Measurements from ENCODE around the gene PACSIN3.
A peak's percentile ranks its signal among the peaks of the same experiment; 100 is the strongest.

Gene PACSIN3

GRCh38 chr11:47160753-47161133 lies 25.5 kb downstream of the PACSIN3 start:
- no peak overlapping the region for H3K4me3 Mint-ChIP-seq

GRCh38 chr11:47158242-47158641 lies 28.0 kb downstream of the PACSIN3 start:
- Mint-ChIP-seq H3K27ac (no peak overlapping the region), H3K4me3 (no peak overlapping the region), H3K9me3 (no peaks in the 10 kb centered on the region), H3K4me1 (ENCODE audit: low read depth) (peaks cover 17% of the 10 kb centered on the region), H3K36me3 (ENCODE audit: low read depth) (peaks cover 4% of the 10 kb centered on the region), H3K27me3 (ENCODE audit: low read depth) (no peaks in the 10 kb centered on the region)
- DNase-seq (ENCODE audit: low spot score), result no peak

More at GRCh38 chr11:47160753-47161133, 25.5 kb downstream of the PACSIN3 start:
- no peak for DNase-seq (ENCODE audit: low spot score)
- H3K4me1 Mint-ChIP-seq (ENCODE audit: low read depth), result peaks cover 2% of the 10 kb centered on the region
- H3K9me3 Mint-ChIP-seq, result no peaks in the 10 kb centered on the region
- H3K36me3 Mint-ChIP-seq (ENCODE audit: low read depth), result peaks cover 8% of the 10 kb centered on the region
- H3K27ac Mint-ChIP-seq, result no peak overlapping the region
- H3K27me3 Mint-ChIP-seq (ENCODE audit: low read depth), result no peaks in the 10 kb centered on the region

GRCh38 chr11:47157805-47158204 lies 28.4 kb downstream of the PACSIN3 start:
- peaks cover 18% of the 10 kb centered on the region for H3K4me1 Mint-ChIP-seq (ENCODE audit: low read depth)
- no peaks in the 10 kb centered on the region for H3K27me3 Mint-ChIP-seq (ENCODE audit: low read depth)
- no peak overlapping the region for H3K4me3 Mint-ChIP-seq
- H3K9me3 Mint-ChIP-seq, result no peaks in the 10 kb centered on the region
- H3K36me3 Mint-ChIP-seq (ENCODE audit: low read depth), result peaks cover 4% of the 10 kb centered on the region
- no peak for DNase-seq (ENCODE audit: low spot score)
- H3K27ac Mint-ChIP-seq, result no peak overlapping the region

GRCh38 chr11:47156951-47157350 lies 29.3 kb downstream of the PACSIN3 start:
- Mint-ChIP-seq H3K36me3 (ENCODE audit: low read depth) (peaks cover 4% of the 10 kb centered on the region), H3K27ac (no peak overlapping the region), H3K27me3 (ENCODE audit: low read depth) (no peaks in the 10 kb centered on the region), H3K4me1 (ENCODE audit: low read depth) (peaks cover 18% of the 10 kb centered on the region), H3K4me3 (no peak overlapping the region), H3K9me3 (no peaks in the 10 kb centered on the region)
- no peak for DNase-seq (ENCODE audit: low spot score)

- Mint-ChIP-seq H3K27me3 (ENCODE audit: low read depth) (no peaks in the 10 kb centered on the region), H3K4me3 (no peak overlapping the region), H3K36me3 (ENCODE audit: low read depth) (peaks cover 4% of the 10 kb centered on the region), H3K4me1 (ENCODE audit: low read depth) (peaks cover 18% of the 10 kb centered on the region), H3K27ac (no peak overlapping the region), H3K9me3 (no peaks in the 10 kb centered on the region)
- DNase-seq (ENCODE audit: low spot score), result no peak
These were observed 29.9 kb downstream of the PACSIN3 start for GRCh38 chr11:47156333-47156732.

GRCh38 chr11:47155879-47156278 lies 30.4 kb downstream of the PACSIN3 start:
- Mint-ChIP-seq H3K36me3 (ENCODE audit: low read depth) (peaks cover 4% of the 10 kb centered on the region), H3K27me3 (ENCODE audit: low read depth) (no peaks in the 10 kb centered on the region), H3K4me3 (no peak overlapping the region), H3K4me1 (ENCODE audit: low read depth) (peaks cover 18% of the 10 kb centered on the region), H3K27ac (no peak overlapping the region), H3K9me3 (no peaks in the 10 kb centered on the region)
- no peak for DNase-seq (ENCODE audit: low spot score)

GRCh38 chr11:47154616-47155570 lies 31.3 kb downstream of the PACSIN3 start:
- Mint-ChIP-seq H3K9me3 (no peaks in the 10 kb centered on the region), H3K4me3 (peak overlapping the region; percentile 67), H3K27ac (peak overlapping the region; percentile 61), H3K27me3 (ENCODE audit: low read depth) (no peaks in the 10 kb centered on the region), H3K4me1 (ENCODE audit: low read depth) (peaks cover 18% of the 10 kb centered on the region), H3K36me3 (ENCODE audit: low read depth) (peaks cover 4% of the 10 kb centered on the region)
- DNase-seq (ENCODE audit: low spot score), result no peak

GRCh38 chr11:47152953-47153950 lies 33.0 kb downstream of the PACSIN3 start:
- Mint-ChIP-seq H3K9me3 (no peaks in the 10 kb centered on the region), H3K27ac (no peak overlapping the region), H3K27me3 (ENCODE audit: low read depth) (no peaks in the 10 kb centered on the region), H3K4me3 (no peak overlapping the region), H3K4me1 (ENCODE audit: low read depth) (peaks cover 18% of the 10 kb centered on the region), H3K36me3 (ENCODE audit: low read depth) (peaks cover 4% of the 10 kb centered on the region)
- DNase-seq (ENCODE audit: low spot score), result peak; percentile 35

- no peak for DNase-seq (ENCODE audit: low spot score)
- H3K27ac Mint-ChIP-seq, result no peak overlapping the region
These were observed 33.9 kb downstream of the PACSIN3 start for GRCh38 chr11:47152126-47152952.

GRCh38 chr11:47149782-47150181 lies 36.5 kb downstream of the PACSIN3 start:
- Mint-ChIP-seq H3K4me1 (ENCODE audit: low read depth) (peaks cover 7% of the 10 kb centered on the region), H3K36me3 (ENCODE audit: low read depth) (no peaks in the 10 kb centered on the region), H3K4me3 (no peak overlapping the region), H3K27ac (no peak overlapping the region), H3K27me3 (ENCODE audit: low read depth) (no peaks in the 10 kb centered on the region), H3K9me3 (no peaks in the 10 kb centered on the region)
- DNase-seq (ENCODE audit: low spot score), result no peak

More at GRCh38 chr11:47152126-47152952, 33.9 kb downstream of the PACSIN3 start:
- H3K4me3 Mint-ChIP-seq, result no peak overlapping the region
- H3K4me1 Mint-ChIP-seq (ENCODE audit: low read depth), result peaks cover 18% of the 10 kb centered on the region
- H3K27me3 Mint-ChIP-seq (ENCODE audit: low read depth), result no peaks in the 10 kb centered on the region
- H3K9me3 Mint-ChIP-seq, result no peaks in the 10 kb centered on the region
- peaks cover 4% of the 10 kb centered on the region for H3K36me3 Mint-ChIP-seq (ENCODE audit: low read depth)

- no peak for DNase-seq (ENCODE audit: low spot score)
- Mint-ChIP-seq H3K9me3 (no peaks in the 10 kb centered on the region), H3K4me3 (no peak overlapping the region), H3K27me3 (ENCODE audit: low read depth) (no peaks in the 10 kb centered on the region), H3K4me1 (ENCODE audit: low read depth) (peaks cover 4% of the 10 kb centered on the region), H3K36me3 (ENCODE audit: low read depth) (no peaks in the 10 kb centered on the region), H3K27ac (no peak overlapping the region)
These were observed 37.2 kb downstream of the PACSIN3 start for GRCh38 chr11:47148903-47149531.

- Mint-ChIP-seq H3K4me1 (ENCODE audit: low read depth) (peaks cover 2% of the 10 kb centered on the region), H3K27ac (no peak overlapping the region), H3K9me3 (no peaks in the 10 kb centered on the region), H3K4me3 (no peak overlapping the region), H3K27me3 (ENCODE audit: low read depth) (no peaks in the 10 kb centered on the region), H3K36me3 (ENCODE audit: low read depth) (no peaks in the 10 kb centered on the region)
- no peak for DNase-seq (ENCODE audit: low spot score)
These were observed 38.0 kb downstream of the PACSIN3 start for GRCh38 chr11:47148270-47148669.

GRCh38 chr11:47147681-47148080 lies 38.6 kb downstream of the PACSIN3 start:
- no peaks in the 10 kb centered on the region for H3K27me3 Mint-ChIP-seq (ENCODE audit: low read depth)
- H3K27ac Mint-ChIP-seq, result no peak overlapping the region
- H3K9me3 Mint-ChIP-seq, result no peaks in the 10 kb centered on the region
- DNase-seq (ENCODE audit: low spot score), result no peak
- no peak overlapping the region for H3K4me3 Mint-ChIP-seq
- H3K36me3 Mint-ChIP-seq (ENCODE audit: low read depth), result no peaks in the 10 kb centered on the region
- no peaks in the 10 kb centered on the region for H3K4me1 Mint-ChIP-seq (ENCODE audit: low read depth)

Measured in T-helper 2 cell treated with Interferon-gamma antibody and Interleukin-4, amounts not matched to agents 5 μg/mL and 100 μg/mL, for 36 hours (primary cell).